Measurements from ENCODE around the gene WDR91.
"Not testable (repeated sequence)": the region's sequence is repeated elsewhere in the genome, so short reads cannot be mapped to it uniquely, and the experiment has no call there.

The WDR91 gene

DNA sequence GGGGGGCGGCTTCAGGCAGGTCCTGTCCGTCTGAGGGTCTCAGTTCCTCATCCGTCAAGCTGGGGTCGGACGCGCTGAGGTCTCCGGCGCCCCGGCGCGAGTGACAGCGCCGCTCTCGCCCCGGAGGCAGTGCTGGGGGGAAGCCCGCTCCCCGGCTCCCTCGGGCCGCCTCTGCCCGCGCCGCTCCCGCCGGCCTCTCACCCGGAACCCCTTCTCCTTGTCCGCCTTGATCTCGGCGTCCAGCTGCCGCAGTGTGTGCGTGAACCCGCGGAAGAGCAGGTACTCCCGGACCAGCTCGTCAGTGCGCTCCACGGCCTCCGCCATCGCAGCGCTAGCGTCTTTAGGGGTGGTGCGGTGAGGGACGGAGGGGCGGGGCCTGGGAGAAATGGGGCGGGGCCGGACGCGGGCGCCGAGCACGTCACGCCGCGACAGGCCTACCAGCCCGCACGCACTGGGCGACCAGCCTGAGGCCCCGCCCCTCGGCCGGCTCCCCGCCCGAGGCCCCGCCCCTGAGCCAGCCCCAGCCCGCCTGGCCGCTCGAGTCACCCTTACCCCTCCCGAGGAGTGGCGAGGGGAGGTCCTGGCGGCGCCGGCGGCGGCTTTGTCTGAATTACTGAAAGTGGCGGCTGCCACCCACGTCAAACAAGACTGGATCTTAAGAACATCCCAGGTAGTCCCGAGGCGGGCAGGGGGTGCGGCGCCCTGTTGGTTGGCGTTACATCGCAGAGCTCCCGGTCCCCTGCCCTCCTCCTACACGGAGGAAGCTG, at the start of gene WDR91:
Gene WDR91, minus strand, starts transcription at position 348 of the 767 bp plus-strand sequence. Its CDS starts 24 bp downstream, at position 324.
- DNase-seq (ENCODE audit: low spot score), result peak; percentile 97

DNA sequence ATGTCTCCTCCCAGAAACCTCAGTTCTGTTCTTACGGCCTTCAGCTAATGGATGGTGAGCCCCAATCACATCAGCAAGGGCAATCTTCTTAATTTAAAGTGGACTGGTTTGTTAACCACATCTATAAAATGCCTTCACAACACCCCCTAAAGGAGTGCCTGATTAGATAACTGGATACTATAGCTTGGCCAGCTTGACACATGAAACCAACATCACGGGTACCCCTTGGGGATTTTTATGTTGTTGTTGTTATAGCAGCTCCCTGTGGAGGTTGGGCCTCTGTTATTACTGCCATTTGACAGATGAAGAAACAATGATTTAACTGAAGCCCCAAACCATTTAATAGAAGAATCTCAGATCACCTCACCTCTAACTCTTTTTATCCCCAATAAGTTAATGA, 49.1 kb upstream of the WDR91 start:
- no peak for DNase-seq (ENCODE audit: low spot score)

DNA sequence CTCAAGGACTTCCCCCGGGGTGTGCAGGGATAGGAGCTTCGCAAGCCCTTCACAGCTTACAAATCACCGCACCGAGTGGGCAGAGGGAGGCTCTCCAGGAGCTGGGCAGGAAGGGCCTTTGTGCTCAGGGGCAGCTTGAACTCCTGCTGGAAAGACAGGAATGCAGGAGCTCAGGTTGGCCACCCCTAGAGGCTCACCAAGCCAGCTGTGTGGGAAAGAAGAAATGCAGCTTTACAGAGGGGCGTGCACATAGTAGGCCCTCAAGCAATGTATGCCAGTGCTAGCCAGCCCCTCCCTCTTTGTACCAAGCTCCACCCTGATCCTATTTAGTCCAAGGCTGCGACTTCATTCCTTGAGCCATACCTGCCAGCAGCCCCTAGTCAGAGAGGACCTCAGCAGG, 48.4 kb upstream of the WDR91 start:
- no peak for DNase-seq (ENCODE audit: low spot score)

DNA sequence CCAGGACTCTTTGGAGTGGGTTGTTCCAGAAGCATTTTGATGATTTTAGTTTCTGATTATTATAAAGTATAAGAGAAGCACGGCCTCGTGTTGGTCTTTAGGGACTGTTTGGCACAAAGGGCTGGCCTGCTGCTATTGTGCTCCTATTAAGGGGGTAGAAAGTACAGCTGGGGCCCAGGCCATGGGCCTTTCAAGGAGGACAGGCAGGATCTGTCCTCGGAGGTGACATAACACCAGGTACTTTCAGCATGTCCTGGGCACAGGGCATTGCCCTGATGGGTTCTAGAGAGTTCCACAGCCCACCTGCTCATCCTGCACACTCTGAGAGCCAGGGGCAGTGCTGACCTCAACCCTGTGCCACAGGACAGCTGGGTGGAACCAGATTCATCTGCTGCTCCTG, 47.3 kb upstream of the WDR91 start:
- DNase-seq (ENCODE audit: low spot score), result no peak

DNA sequence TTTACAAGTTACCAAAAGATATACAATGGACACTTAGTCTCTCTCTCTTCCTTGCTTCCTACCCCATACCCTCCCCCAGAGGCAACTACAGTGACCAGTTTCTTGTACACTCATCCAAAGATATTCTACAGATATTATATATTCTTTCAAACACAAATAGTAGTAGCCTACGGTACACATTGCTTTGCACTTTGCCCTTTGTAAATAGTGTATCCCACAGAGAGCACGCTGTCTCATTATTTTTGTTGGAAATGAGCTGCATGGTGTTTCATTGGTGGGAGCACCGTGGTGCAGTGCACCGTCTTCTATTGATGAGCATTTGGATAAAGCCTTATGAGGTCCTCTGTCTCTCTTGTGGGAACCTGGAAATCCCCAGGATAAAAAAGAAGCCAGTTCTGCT, 46.5 kb upstream of the WDR91 start:
- no peak for DNase-seq (ENCODE audit: low spot score)

DNA sequence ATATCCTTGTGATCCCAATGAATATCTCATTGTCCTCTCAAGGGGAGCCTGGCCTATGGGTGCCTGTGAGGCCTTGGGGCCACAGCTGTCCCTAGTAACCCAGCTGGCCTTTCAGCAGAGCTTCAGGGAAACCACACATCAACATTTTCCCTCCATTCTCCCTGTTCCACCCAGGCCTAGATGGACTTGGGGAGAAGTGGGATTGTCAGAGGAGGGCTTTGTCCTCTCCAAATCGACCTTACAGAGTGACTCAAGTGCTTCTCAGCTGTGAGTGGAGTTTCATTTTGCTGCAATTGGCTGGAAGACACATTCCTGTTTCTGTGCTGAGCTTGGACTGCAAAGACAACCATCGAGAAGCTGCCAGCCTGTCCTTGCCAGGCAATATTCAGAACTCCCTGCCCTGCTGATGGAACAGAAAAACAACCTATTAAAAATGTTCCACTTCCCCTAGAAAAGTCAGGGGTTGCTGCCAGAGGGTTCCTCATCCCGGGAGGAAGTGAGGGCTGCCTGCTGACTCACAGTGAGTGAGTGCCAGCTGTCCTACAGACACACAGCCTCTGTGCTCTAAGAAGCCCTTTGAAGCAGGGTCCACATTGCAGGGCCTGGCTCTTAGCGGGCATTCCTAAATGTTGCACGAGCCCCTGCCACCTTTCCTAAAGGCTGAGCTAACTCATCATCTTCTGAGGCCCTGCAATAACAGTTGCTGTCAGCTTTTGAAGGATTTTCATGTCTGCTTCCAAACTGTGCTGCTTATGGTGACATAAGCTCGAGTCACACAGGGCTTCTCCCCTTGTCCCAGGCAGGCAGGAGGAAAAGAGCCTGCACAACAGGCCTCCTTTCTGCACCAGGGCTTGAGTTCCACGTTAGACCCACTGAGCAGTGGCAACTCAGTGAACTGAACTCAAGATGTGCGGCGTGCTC, 42.8 kb upstream of the WDR91 start:
- DNase-seq (ENCODE audit: low spot score), result no peak

DNA sequence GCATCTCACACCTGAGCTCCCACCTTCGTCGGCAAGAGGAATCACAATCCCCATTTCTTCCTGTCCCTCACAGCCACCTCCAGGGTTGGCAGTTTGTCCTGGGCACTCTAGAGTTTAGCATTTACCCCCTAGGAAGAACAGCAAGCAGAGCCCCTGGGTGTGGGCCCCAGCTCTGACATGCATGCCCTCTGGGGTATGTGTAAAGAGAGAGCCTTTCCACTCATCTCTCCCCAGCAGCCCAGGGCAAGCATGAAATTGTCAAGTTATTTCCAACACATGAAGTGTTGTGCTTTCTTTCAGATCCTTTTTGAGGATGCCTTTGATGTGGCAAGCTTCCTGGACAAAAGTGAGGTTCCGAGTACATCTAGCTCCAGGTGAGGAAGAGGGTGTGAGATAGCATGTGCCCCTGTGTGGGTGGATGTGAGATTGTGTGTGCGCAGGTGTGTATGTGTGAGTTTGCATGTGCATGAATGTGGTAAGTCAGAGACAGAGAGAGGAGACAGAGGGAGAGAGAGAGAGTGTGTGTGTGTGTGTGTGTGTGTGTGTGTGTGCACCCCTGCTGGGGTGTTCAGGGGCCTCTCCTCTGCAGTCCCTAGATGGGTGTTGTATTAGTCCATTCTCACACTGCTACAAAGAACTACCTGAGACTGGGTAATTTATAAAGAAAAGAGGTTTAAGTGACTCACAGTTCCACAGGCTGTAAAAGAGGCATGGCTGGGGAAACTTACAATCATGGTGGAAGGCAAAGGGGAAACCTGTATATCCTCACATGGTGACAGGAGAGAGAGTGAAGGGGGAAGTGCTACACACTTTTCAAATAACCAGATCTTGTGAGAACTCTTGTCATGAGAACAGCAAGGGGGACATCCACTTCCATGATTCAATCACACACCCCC, 40.4 kb upstream of the WDR91 start:
- no peak for DNase-seq (ENCODE audit: low spot score)

DNA sequence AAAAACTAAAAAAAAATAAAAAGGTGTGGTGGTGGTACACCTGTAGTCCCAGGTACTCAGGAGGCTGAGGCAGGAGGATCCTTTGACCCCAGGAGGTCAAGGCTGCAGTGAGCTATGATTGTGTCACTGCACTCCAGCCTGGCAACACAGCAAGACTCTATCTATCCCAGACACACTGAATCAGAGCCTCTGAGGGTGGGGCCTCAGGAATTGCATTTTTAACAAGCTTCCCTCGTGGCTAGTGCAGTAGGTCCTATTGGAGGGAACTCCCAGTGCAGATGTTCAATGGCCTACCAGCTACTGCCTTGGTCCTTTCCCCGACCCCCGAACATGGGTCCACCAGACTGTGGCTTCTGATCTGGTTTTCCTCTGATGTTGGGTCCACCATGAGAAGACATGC, 37.2 kb upstream of the WDR91 start:
- no peak for DNase-seq (ENCODE audit: low spot score)

DNA sequence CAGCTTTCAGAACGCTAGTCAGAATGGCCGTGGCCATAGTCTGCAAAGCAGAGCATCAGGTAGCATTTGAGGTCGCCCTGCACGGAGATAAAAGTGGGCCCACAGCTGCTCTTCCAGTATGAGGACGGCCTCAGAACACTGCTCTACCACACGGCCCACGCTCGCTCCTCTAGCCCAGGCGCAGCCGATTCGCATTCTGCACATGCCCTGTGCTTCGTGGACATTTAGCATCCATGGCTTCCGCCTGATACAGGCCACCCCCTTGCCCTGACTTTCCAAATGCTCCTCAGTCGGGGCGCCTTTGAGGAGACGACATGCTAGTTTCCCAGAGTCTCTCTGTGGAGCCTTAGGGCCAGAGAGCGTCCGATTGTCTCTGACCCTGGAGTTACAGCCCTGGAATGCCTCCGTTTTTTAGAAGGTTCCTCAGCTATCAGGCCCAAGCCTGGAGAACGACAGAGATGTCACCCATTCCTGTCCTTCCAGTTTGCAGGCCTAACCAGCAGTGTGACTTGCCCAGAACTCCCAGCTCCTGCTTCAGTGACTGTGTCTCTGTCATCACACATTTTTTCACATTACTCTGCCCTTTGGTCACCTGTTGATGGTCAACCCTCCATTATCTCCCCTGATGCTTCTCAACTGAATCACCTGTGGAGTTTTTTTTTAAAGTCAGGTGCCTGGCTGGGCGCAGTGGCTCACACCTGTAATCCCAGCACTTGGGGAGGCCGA, 36.6 kb upstream of the WDR91 start:
- no peak for DNase-seq (ENCODE audit: low spot score)

DNA sequence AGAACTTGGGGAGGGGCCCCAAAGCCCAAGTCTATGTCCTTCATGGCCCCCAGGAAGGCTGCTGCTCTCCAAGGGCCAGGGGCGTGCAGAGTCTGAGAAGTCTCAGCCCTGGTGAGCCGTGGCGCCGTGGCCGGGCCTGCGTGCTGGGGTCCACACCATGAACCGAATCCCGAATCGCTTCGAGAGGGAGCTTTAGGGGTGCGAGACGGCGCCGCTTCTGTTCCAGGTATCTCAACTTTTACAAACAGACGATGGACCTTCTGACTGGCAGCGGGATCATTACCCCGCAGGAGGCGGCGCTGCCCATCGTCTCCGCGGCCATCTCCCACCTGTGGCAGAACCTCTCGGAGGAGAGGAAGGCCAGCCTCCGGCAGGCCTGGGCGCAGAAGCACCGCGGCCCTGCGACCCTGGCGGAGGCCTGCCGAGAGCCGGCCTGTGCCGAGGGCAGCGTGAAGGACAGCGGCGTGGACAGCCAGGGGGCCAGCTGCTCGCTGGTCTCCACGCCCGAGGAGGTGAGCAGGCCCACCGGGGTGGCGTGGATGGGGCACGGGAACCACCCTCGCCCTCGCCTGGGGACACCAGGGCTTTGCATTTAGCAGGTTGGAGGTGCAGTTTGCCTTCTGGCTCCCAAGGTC, 35.0 kb upstream of the WDR91 start:
- no peak for DNase-seq (ENCODE audit: low spot score)

DNA sequence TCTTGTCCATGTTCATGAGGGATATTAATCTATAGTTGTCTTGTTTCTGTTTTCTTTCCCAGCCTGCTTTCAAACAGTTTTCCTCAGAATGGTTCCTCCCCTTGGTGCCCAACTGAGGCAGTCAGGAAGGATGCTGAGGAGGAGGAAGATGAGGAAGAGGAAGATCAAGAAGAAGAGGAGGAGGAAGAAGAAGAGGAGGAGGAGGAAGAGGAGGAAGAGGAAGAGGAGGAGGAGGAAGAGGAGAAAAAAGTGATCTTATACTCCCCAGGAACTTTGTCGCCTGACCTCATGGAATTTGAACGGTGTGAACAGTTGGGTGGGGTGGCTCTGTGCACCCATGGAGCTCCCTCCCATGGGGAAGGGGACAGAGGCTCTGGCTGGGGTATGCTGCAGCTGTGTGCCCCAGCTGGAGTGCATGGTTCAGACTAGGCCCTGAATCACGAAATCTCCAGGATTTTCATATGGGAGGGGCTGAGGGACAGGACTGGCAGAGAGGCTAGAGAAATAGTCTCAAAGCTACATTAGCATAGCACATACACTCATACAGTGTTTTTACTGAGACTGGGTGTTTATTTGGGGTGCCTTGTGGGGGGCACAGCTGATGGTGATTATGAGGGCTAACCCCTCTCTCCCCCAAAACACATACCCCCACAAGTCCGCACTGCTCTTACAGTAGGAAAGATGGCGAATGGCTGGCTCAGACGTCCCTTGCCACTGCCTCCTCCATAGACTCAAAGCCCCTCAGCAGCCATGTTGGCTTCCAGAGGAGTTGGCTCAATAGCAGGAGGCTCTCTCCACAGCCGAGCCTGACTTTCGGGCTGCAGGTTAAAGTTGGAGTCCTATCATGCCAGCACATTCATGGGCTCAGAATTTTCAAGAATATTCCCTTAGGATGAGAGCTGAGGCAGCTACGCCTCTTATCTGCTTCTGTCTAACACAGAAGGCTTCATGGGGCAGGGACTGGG, 34.2 kb upstream of the WDR91 start:
- no peak for DNase-seq (ENCODE audit: low spot score)

DNA sequence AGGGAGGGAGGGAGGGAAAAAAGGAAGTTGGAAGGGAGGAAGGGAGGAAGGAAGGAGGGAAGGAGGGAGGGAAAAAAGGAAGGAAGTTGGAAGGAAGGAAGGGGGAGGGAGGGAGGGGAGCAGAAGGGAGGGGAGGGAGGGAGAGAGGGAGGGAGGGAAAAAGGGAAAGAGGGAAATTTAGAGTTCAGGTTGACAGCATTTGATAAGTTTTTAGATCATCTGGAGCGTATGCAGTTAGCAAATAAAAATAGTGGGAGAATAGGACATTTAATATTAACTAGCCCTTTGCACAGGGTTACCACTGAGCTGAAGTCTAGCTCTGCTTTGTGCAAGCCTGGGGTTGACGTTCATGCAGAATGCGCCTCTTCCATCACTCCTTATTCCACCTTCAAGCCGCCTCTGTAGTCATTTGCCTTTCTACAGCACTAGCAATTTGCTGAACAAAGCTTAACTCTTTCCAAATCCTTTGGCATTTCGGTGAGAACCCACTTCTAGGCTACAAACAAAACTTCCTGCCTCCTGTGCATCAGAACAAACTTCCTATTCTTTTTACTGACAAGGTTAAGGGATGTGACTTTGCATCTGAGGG, 30.9 kb upstream of the WDR91 start:
- DNase-seq (ENCODE audit: low spot score), result no peak

DNA sequence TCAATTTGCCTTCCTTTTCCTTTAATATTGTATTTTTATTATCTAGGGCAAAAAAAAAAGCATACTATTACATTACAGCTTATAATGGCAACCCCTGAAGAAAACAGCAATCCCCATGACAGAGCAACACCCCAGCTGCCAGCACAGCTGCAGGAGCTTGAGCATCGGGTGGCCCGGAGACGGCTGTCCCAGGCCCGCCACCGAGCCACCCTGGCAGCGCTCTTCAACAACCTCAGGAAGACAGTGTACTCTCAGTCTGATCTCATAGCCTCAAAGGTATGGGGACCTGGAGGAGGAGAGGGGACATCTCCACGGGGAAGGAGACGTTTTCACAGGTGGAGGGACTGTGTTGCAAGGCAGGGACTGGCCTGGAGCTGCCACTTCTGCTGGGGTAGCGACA, 29.1 kb upstream of the WDR91 start:
- DNase-seq (ENCODE audit: low spot score), result no peak

DNA sequence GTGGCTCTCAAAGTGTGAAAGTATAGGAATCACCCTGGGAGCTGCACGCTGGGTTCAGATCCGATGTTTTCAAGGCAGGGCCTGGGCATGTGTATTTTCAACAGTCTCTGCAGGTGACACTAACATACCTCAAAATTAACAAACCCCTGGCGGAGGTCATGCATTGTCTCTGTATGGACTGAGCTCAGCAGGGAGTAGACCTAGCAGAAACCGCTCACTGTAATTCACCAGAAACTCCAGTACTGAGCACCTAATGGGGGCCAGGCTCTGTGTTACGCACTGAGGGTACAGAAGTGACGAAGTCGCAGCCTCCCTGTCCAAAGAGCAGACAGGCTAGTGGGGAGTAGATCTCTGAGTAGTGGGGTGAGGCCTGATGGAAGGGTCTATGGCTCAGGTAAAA, 27.9 kb upstream of the WDR91 start:
- no peak for DNase-seq (ENCODE audit: low spot score)

DNA sequence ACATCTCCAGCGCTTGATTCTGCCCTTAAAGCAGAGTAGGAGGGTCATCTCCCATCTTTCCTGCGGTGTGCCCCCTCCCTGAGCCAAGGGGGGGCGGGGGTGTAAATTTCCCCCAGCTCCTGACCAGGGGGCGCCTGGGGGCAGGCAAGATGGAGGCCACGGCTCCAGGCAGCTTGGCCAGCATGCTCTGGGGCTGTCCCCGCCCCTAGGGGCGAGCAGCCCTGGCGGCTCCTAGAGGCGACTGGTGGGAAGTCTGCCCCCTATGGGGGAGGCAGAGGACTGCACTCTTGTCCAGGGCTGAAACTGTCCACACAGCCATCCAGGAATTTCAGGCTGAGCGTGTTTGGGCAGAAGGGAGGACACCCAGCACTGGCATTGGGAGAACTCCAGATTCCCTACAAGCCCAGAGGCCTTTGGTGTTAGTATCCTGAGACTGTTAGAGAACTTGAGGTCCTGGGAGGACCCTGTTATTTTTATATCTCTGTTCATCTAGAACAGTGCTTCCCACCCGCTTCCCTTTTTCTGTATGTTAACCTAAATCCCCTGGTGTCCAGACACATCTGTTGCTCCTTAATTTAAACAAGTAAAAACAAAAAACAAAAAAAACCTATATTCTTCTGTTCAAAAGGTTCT, 26.9 kb upstream of the WDR91 start:
- DNase-seq (ENCODE audit: low spot score), result peak; percentile 62

DNA sequence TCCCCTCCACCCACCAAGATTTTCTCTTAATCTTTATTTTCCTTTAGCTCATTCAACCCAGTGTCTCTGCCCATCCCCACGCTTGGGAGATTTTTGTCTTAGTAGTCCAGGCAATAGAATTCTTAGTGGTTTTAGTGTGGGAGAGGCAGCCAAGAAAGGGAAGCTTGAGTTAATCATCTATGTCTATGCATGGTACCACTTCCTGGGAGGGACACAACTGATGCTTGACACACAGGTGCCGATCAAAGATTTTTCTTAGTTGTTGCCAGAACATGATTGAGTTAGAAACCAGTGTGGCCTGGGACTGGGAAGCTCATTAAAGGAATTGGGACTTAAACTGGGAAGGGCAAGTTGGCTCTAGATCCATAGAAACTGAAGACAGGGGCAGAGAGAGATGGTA, 25.4 kb upstream of the WDR91 start:
- no peak for DNase-seq (ENCODE audit: low spot score)

DNA sequence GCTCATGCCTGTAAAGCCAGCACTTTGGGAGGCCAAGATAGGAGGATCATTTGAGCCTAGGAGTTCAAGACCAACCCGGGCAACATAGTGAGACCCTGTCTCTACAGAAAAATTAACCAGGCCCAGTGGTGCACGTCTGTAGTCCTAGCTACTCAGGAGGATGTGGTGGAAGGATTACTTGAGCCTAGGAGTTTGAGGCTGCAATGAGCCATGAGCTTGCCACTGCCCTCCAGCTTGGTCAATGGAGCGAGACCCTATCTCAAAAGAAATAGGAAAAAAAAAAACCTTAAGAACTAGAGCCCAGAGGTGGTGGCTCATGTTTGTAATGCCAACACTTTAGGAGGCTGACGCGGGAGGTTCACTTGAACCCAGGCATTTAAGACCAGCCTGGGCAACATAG, 24.5 kb upstream of the WDR91 start:
- DNase-seq (ENCODE audit: low spot score), result no peak

DNA sequence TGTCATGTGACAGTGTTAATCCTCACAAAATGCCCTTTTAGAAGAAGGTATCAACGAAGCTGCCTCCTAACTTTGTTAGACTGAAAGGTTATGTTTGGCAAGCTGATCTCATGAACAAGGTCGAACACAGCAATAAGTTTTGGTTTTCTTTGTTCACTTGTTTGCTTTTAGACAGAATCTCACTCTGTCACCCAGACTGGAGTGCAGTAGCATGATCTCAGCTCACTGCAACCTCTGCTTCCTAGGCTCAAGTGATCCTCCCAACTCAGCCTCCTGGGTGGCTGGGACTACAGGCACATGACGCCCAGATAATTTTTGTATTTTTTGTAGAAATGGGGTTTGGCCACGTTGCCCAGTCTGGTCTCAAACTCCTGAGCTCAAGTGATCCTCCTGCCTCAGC, 23.4 kb upstream of the WDR91 start:
- no peak for DNase-seq (ENCODE audit: low spot score)

DNA sequence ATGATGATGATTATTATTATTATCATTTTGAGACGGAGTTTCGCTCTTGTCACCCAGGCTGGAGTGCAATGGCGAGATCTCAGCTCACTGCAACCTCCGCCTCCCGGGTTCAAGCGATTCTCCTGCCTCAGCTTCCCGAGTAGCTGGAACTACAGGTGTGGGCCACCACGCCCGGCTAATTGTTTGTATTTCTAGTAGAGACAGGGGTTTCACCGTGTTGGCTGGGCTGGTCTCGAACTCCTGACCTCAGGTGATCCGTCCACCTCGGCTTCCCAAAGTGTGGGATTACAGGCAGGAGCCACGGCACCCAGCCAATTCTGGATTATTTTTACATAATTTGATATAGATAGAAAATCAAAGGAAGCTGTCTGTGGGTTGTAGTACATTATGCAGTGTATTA, 22.8 kb upstream of the WDR91 start:
- not testable (repeated sequence) for DNase-seq (ENCODE audit: low spot score)

All from HuH-7.5 (cell line).